ENCODE results near the gene PDE9A.

GRCh38 chr21:42809171-42809570 lies 155.8 kb downstream of the PDE9A start:
- TF ChIP-seq CTCF (IDR thresholded peaks at IDR 0.05) (no peak), POLR2A (IDR thresholded peaks at IDR 0.05) (no peak), EP300 (IDR thresholded peaks at IDR 0.05) (no peak), POLR2AphosphoS5 (IDR thresholded peaks at IDR 0.05) (no peak)
